ENCODE measurements around the gene HARBI1. TPM values are rescaled to one million over a fixed set of nuclear protein-coding genes. Genes with fewer than 3 reads are reported as not detected.

Gene HARBI1
- total and polyA plus RNA-seq, 10 of the 15 experiments (the other 5 are each of a cell fraction or from before 2014, with no cell fraction given) = 3.6 to 8.4 (median 5.2) TPM

DNA sequence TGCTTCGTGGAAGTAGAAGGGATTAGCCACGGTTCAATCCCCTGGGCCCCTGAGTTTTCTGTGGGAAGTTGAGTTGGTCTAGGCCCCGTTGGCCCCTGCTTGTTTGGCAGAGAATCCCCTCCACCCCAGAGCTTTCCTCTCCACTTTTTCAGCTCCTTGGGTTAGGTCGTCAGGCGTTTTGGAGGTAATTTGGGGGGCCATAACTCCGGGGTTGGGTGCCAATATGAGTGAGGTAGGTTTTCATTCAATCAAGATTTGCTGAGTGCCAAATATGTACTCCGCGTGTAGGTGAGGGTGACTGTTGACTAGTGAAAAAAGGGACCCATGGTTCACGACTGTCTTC is 916 bp upstream of the HARBI1 start:
- SMC1A ChIA-PET (ENCODE audit: uncharacterized antibody, unreplicated experiment) = interaction anchor here (0.7 to 5.9 kb wide), 23 partner anchors 9 to 897 kb away, joined by 3 to 34 read pairs (median 4); partner anchors contain the start of gene AMBRA1
- TF ChIP-seq GATAD2B (conservative IDR thresholded peaks at IDR 0.05; ENCODE audit: low read depth) (0 out of 2 replicates have a peak, but pooled peaks have one; percentile 1), FOXM1 (IDR thresholded peaks at IDR 0.05; ENCODE audit: low read depth, low read length) (0 out of 2 replicates have a peak, but pooled peaks have one; percentile 1), EGR1 (IDR thresholded peaks at IDR 0.05; ENCODE audit: borderline replicate concordance in 1 of 2, low read depth in 2 of 2, low read length in 2 of 2) (no peak)
- TF ChIP-seq, protein P1, sequence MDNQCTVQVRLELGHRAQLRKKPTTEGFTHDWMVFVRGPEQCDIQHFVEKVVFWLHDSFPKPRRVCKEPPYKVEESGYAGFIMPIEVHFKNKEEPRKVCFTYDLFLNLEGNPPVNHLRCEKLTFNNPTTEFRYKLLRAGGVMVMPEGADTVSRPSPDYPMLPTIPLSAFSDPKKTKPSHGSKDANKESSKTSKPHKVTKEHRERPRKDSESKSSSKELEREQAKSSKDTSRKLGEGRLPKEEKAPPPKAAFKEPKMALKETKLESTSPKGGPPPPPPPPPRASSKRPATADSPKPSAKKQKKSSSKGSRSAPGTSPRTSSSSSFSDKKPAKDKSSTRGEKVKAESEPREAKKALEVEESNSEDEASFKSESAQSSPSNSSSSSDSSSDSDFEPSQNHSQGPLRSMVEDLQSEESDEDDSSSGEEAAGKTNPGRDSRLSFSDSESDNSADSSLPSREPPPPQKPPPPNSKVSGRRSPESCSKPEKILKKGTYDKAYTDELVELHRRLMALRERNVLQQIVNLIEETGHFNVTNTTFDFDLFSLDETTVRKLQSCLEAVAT (IDR thresholded peaks at IDR 0.05) = 0 out of 2 replicates have a peak, but pooled peaks have one; percentile 6

More for the DNA sequence above, 916 bp upstream of the HARBI1 start:
- peak overlapping the region; percentile 99 for H3K9ac ChIP-seq (ENCODE audit: control insufficient read depth, insufficient read depth, low read length)
- intact Hi-C loops (cut with micrococcal nuclease; ENCODE audit: unreplicated experiment) = loop anchor here (2.0 kb wide), 2 partner anchors 63 to 229 kb away; no protein-coding TSS in a partner anchor
- H3K4me3 ChIP-seq = peak overlapping the region; percentile 82
- in situ Hi-C loops (cut with MboI) = no loop called here
- WGBS (ENCODE audit: insufficient coverage, insufficient replicate concordance, low lambda C conversion rate, missing lambda C conversion rate) = 8% methylated on average over 9 of the region's 9 CpGs
- peaks cover 23% of the 10 kb centered on the region for H3K79me2 ChIP-seq (ENCODE audit: control insufficient read depth, insufficient read depth, low read length)
- ChIA-PET CTCF (interaction anchor here (0.6 to 4.5 kb wide), 40 partner anchors 10 to 774 kb away, joined by 3 to 31 read pairs (median 4); partner anchors contain the start of genes AMBRA1, ARHGAP1, CHRM4 and ZNF408), RAD21 (ENCODE audit: unreplicated experiment) (interaction anchor here (0.7 to 2.9 kb wide), 15 partner anchors 24 to 266 kb away, joined by 3 to 20 read pairs (median 6); partner anchors contain the start of genes AMBRA1 and CHRM4), POLR2A (interaction anchor here (0.5 to 2.9 kb wide), 8 partner anchors 10 to 83 kb away, joined by 3 to 11 read pairs (median 4); partner anchors contain the start of genes AMBRA1, ARHGAP1 and ZNF408)
- no peaks in the 10 kb centered on the region for H3K27me3 ChIP-seq (replicated peaks in 1 of 2; ENCODE audit: control insufficient read depth in 2 of 2, insufficient read depth in 2 of 2, low read length in 1 of 2)
- peak; percentile 2; the same call in 2 of the 3 replicates for ATAC-seq
- FAIRE-seq = no peak
- H3K27ac ChIP-seq (ENCODE audit: control insufficient read depth, insufficient read depth) = peak overlapping the region; percentile 99
- no peak for DNase-seq (ENCODE audit: low read depth, low spot score)
- H3K9me3 ChIP-seq (replicated peaks; ENCODE audit: control insufficient read depth, insufficient read depth, low read length) = no peaks in the 10 kb centered on the region
- BruUV-seq (replicated peaks) = no TSS peak
- no peaks in the 10 kb centered on the region for H4K20me1 ChIP-seq (ENCODE audit: control insufficient read depth, insufficient read depth)
- peak overlapping the region; percentile 89 for H2AFZ ChIP-seq (ENCODE audit: control insufficient read depth, low read depth, low read length)
- H3K36me3 ChIP-seq (ENCODE audit: control insufficient read depth in 2 of 2, insufficient read depth in 2 of 2, low read length in 1 of 2) = no peaks in the 10 kb centered on the region
- H3K4me2 ChIP-seq (ENCODE audit: control insufficient read depth, insufficient read depth) = peak overlapping the region; percentile 98
- H3K4me1 ChIP-seq (ENCODE audit: control insufficient read depth, insufficient read depth, low read length) = peaks cover 7% of the 10 kb centered on the region; the same call in 1 of the 2 replicates
